GM19328 (cell line): ENCODE data around the gene INTS2.
"Not testable (repeated sequence)": the region's sequence is repeated elsewhere in the genome, so short reads cannot be mapped to it uniquely, and the experiment has no call there.

ENCODE experiments used
- ATAC-seq: cut with Tn5 transposase; IDR thresholded peaks from one replicate; pipeline ENCODE4 v1.9.1; 2021; ENCODE audit warnings: mild to moderate bottlenecking, moderate library complexity; ENCODE audit not compliant: unreplicated experiment

INTS2 gene

DNA sequence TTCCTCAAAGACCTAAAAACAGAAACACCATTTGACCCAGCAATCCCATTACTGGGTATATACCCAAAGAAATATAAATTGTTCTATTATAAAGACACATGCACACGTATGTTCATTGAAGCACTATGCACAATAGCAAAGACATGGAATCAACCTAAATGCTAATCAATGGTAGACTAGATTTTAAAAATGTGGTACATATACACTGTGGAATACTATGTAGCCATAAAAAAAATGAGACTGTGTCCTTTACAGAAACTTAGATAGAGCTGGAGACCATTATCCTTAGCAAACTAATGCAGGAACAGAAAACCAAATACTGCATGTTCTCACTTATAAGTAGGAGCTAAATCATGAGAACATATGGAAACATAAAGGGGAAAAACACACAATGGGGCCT lies 100.9 kb downstream of the INTS2 start:
- ATAC-seq = not testable (repeated sequence)

DNA sequence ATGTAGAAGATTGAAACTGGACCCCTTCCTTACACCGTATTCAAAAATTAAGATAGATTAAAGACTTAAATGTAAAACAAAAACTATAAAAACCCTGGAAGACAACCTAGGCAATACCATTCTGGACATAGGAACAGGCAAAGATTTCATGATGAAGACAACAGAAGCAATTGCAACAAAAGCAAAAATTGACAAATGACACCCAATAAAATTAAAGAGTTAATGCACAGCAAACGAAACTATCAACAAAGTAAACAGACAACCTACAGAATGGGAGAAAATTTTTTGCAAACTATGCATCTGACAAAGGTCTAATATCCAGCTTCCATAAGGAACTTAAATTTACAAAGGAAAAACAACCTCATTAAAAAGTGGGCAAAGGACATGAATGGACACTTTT lies 101.6 kb downstream of the INTS2 start:
- ATAC-seq = not testable (repeated sequence)

GRCh38 chr17:61825448-61826137 lies 102.2 kb downstream of the INTS2 start:
- no peak for ATAC-seq

GRCh38 chr17:61822326-61823285 lies 105.2 kb downstream of the INTS2 start:
- ATAC-seq = no peak

GRCh38 chr17:61821655-61822054 lies 106.1 kb downstream of the INTS2 start:
- no peak for ATAC-seq

GRCh38 chr17:61819265-61819664 lies 108.5 kb downstream of the INTS2 start:
- not testable (repeated sequence) for ATAC-seq

DNA sequence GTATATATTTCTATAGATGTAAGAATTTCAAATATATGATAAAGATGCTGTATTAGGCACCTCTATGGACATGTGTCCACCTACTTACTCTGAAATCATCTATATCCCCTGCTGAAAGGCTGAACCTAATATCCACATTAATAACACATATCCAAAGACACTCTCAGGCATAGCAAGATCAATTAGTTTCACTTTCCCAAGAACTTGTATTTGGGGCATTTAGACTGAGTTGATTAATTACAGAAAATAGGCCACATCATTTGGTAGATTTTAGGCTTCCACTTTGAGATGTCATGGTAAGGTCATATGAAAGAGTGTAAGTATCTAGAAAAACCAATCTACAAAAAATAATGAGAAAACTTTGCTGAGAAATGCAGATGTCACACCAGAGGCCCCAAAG lies 109.6 kb downstream of the INTS2 start:
- no peak for ATAC-seq

GRCh38 chr17:61817452-61817851 lies 110.3 kb downstream of the INTS2 start:
- no peak for ATAC-seq

- no peak for ATAC-seq
Measured at GRCh38 chr17:61816538-61816937, 111.2 kb downstream of the INTS2 start.

DNA sequence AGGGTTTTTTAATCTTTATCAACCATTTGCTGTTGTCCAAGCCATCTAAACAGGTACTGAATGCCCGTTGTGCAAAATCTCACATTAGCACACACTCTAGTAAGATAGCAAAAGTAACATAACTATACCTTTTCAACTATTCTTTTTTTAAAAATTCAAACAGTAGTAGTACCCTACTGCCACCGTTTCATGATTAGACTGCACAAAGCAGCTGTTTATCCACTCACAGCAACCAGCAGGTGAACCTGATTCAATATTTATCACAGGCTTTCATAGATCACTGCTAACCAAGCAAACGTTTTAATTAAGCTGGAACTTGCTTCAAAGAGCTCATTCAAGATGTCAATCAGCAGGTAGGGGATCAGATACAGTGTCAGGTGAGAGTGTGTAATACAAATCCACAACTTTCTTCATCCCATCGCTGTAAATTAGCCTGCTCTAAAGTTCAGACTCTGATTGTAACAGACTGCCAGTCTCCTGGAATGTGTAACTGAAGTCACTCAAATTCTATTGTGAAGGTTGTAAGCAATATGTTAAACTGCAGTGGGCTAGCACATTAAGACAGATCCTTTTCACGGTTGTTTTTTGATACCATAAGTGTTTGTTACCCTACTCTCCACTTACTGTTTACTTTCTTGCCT lies 111.8 kb downstream of the INTS2 start:
- ATAC-seq = no peak
